ENCODE results near the gene ARHGAP6. TPM values are rescaled to one million over a fixed set of nuclear protein-coding genes. Genes with fewer than 3 reads are reported as not detected.

The ARHGAP6 gene
- total RNA-seq, 1 donor from 2014 or later = 12.0 TPM

GRCh38 chrX:11575332-11575731 lies 90.4 kb downstream of the ARHGAP6 start:
- no peak for DNase-seq (ENCODE audit: low spot score)

GRCh38 chrX:11567528-11568220 lies 98.0 kb downstream of the ARHGAP6 start:
- DNase-seq (ENCODE audit: low spot score) = no peak

- no peak for DNase-seq (ENCODE audit: low spot score)
Measured at GRCh38 chrX:11566789-11567188, 98.9 kb downstream of the ARHGAP6 start.

GRCh38 chrX:11566173-11566572 lies 99.5 kb downstream of the ARHGAP6 start:
- no peak for DNase-seq (ENCODE audit: low spot score)

- no peak for DNase-seq (ENCODE audit: low spot score)
Measured at GRCh38 chrX:11564546-11564945, 101.2 kb downstream of the ARHGAP6 start.

- no peak for DNase-seq (ENCODE audit: low spot score)
Measured at GRCh38 chrX:11562570-11562969, 103.2 kb downstream of the ARHGAP6 start.

- DNase-seq (ENCODE audit: low spot score) = no peak
Measured at GRCh38 chrX:11558972-11559371, 106.7 kb downstream of the ARHGAP6 start.

GRCh38 chrX:11557120-11557519 lies 108.6 kb downstream of the ARHGAP6 start:
- DNase-seq (ENCODE audit: low spot score) = no peak

GRCh38 chrX:11555759-11556158 lies 110.0 kb downstream of the ARHGAP6 start:
- no peak for DNase-seq (ENCODE audit: low spot score)

- no peak for DNase-seq (ENCODE audit: low spot score)
Measured at GRCh38 chrX:11553594-11553993, 112.1 kb downstream of the ARHGAP6 start.

- no peak for DNase-seq (ENCODE audit: low spot score)
Measured at GRCh38 chrX:11551151-11551550, 114.6 kb downstream of the ARHGAP6 start.

GRCh38 chrX:11546917-11547316 lies 118.8 kb downstream of the ARHGAP6 start:
- DNase-seq (ENCODE audit: low spot score) = no peak

- DNase-seq (ENCODE audit: low spot score) = no peak
Measured at GRCh38 chrX:11543249-11543648, 122.5 kb downstream of the ARHGAP6 start.

GRCh38 chrX:11541510-11541909 lies 124.2 kb downstream of the ARHGAP6 start:
- no peak for DNase-seq (ENCODE audit: low spot score)

- DNase-seq (ENCODE audit: low spot score) = no peak
Measured at GRCh38 chrX:11540532-11541377, 125.0 kb downstream of the ARHGAP6 start.

GRCh38 chrX:11537141-11537540 lies 128.6 kb downstream of the ARHGAP6 start:
- no peak for DNase-seq (ENCODE audit: low spot score)

- no peak for DNase-seq (ENCODE audit: low spot score)
Measured at GRCh38 chrX:11535156-11535919, 130.4 kb downstream of the ARHGAP6 start.

GRCh38 chrX:11533199-11533651 lies 132.5 kb downstream of the ARHGAP6 start:
- no peak for DNase-seq (ENCODE audit: low spot score)

- DNase-seq (ENCODE audit: low spot score) = no peak
Measured at GRCh38 chrX:11532291-11533078, 133.2 kb downstream of the ARHGAP6 start.

GRCh38 chrX:11531226-11531625 lies 134.5 kb downstream of the ARHGAP6 start:
- no peak for DNase-seq (ENCODE audit: low spot score)

GRCh38 chrX:11530621-11531020 lies 135.1 kb downstream of the ARHGAP6 start:
- no peak for DNase-seq (ENCODE audit: low spot score)
